GM12878 (cell line): ENCODE measurements around the gene PSPC1. TPM values are rescaled to one million over a fixed set of nuclear protein-coding genes. Genes with fewer than 3 reads are reported as not detected.

Experiments
- ATAC-seq: fragments of 200-7000 bp; cut with Tn5 transposase; 3 replicates; pipeline ENCODE4 v1.9.1; 2020; ENCODE audit warnings: mild to moderate bottlenecking, moderate library complexity
- BruUV-seq: library from RNA; stranded (reverse); fragments of 400-500 nt; replicated peaks from 2 replicates; lab custom pipeline; 2021; lab: Mats Ljungman, UMichigan
- CTCF ChIA-PET: fragments of 300-600 bp; sonication (Branson Sonifier 250); formaldehyde crosslinking; extraction: SDS; loops from one replicate; lab custom pipeline; 2021; ENCODE audit warnings: inconsistent platforms; lab: Yijun Ruan, JAX
- POLR2A ChIA-PET: fragments of 350-600 bp; formaldehyde crosslinking; extraction: SDS; loops from one replicate; lab custom pipeline; 2021; ENCODE audit warnings: inconsistent platforms; lab: Charles Lee
- RAD21 ChIA-PET: fragments of 300-600 bp; sonication (Branson Sonifier 250); formaldehyde crosslinking; loops from one replicate; lab custom pipeline; 2023; ENCODE audit warnings: antibody characterized with exemption; ENCODE audit not compliant: unreplicated experiment; lab: Charles Lee
- SMC1A ChIA-PET: fragments of 300-600 bp; sonication (Branson Sonifier 250); formaldehyde crosslinking; loops from one replicate; lab custom pipeline; 2023; ENCODE audit not compliant: unreplicated experiment, uncharacterized antibody; lab: Charles Lee
- DNase-seq: peaks from one replicate; pipeline ENCODE4 v3.0.0-alpha.2; 2011; ENCODE audit warnings: low read depth, low spot score
- FAIRE-seq: peaks from 3 replicates; lab custom pipeline; 2011; peaks lifted over from hg19 to GRCh38; lab: Jason Lieb, UNC
- H2AFZ ChIP-seq: 2 replicates; pipeline ENCODE4 v1.6.0; 2011; ENCODE audit warnings: low read depth, low read length, control low read depth; ENCODE audit not compliant: control insufficient read depth
- H3K27ac ChIP-seq: 2 replicates; pipeline ENCODE4 v1.5.1; 2011; ENCODE audit warnings: control low read depth; ENCODE audit not compliant: control insufficient read depth, insufficient read depth
- H3K27me3 ChIP-seq, 2 experiments: replicated peaks in 1 of 2; 2 replicates each; pipeline versions ENCODE4 v1.6.0 to v1.6.1; 2011; ENCODE audit warnings: low read length in 1 of 2; ENCODE audit not compliant: control insufficient read depth in 2 of 2, insufficient read depth in 2 of 2
- H3K36me3 ChIP-seq, 2 experiments: 2 replicates each; pipeline ENCODE4 v1.5.1; 2011; ENCODE audit warnings: low read length in 1 of 2; ENCODE audit not compliant: control insufficient read depth in 2 of 2, insufficient read depth in 2 of 2
- H3K4me1 ChIP-seq: 2 replicates; pipeline ENCODE4 v1.6.1; 2011; ENCODE audit warnings: mild to moderate bottlenecking, low read length, moderate library complexity, mixed read lengths; ENCODE audit not compliant: control insufficient read depth, insufficient read depth
- H3K4me2 ChIP-seq: 2 replicates; pipeline ENCODE4 v1.6.0; 2011; ENCODE audit warnings: control low read depth; ENCODE audit not compliant: control insufficient read depth, insufficient read depth
- H3K4me3 ChIP-seq: fragments of 200-600 bp; sonication (generic); 2 replicates; pipeline ENCODE4 v1.5.1; 2016
- H3K79me2 ChIP-seq: 2 replicates; pipeline ENCODE4 v1.6.0; 2011; ENCODE audit warnings: low read length; ENCODE audit not compliant: control insufficient read depth, insufficient read depth
- H3K9ac ChIP-seq: 2 replicates; pipeline ENCODE4 v1.8.0; 2011; ENCODE audit warnings: low read length, control low read depth, mixed read lengths; ENCODE audit not compliant: control insufficient read depth, insufficient read depth
- H3K9me3 ChIP-seq: replicated peaks from 3 replicates; pipeline ENCODE4 v1.5.1; 2011; ENCODE audit warnings: mild to moderate bottlenecking, low read length; ENCODE audit not compliant: control insufficient read depth, insufficient read depth
- H4K20me1 ChIP-seq: 2 replicates; pipeline ENCODE4 v1.6.0; 2011; ENCODE audit not compliant: control insufficient read depth, insufficient read depth
- HDAC2 ChIP-seq: fragments of 200-600 bp; sonication (generic); IDR thresholded peaks from 2 replicates; pipeline ENCODE4 v1.6.1; 2017
- IKZF1 ChIP-seq: fragments of 450-650 bp; conservative IDR thresholded peaks from 2 replicates; pipeline ENCODE4 v1.6.1; 2017; ENCODE audit warnings: antibody characterized with exemption, mild to moderate bottlenecking
- MAX ChIP-seq: IDR thresholded peaks from 2 replicates; pipeline ENCODE4 v1.6.1; 2012; ENCODE audit warnings: low read depth, low read length, improper control_type of control experiment
- NFYB ChIP-seq: IDR thresholded peaks from 2 replicates; pipeline ENCODE4 v1.6.1; 2011; ENCODE audit warnings: low read depth, mild to moderate bottlenecking, low read length, improper control_type of control experiment, moderate library complexity; ENCODE audit not compliant: insufficient read depth
- PRDM15 ChIP-seq: fragments of 450-650 bp; formaldehyde crosslinking; IDR thresholded peaks from 2 replicates; pipeline ENCODE4 v1.4.0; 2020; ENCODE audit warnings: mild to moderate bottlenecking, moderate library complexity
- RB1 ChIP-seq: fragments of 450-650 bp; formaldehyde crosslinking; IDR thresholded peaks from 2 replicates; pipeline ENCODE4 v1.6.1; 2017; ENCODE audit warnings: mild to moderate bottlenecking, borderline replicate concordance
- SIX5 ChIP-seq: IDR thresholded peaks from 2 replicates; pipeline ENCODE4 v1.6.1; 2011; ENCODE audit warnings: mild to moderate bottlenecking, low read depth, low read length, moderate library complexity; ENCODE audit not compliant: severe bottlenecking
- SRF ChIP-seq, 2 experiments: IDR thresholded peaks; 2 replicates each; pipeline ENCODE4 v1.6.1; 2011; ENCODE audit warnings: low read depth in 2 of 2, low read length in 2 of 2, mild to moderate bottlenecking in 1 of 2, moderate library complexity in 1 of 2
- ZNF274 ChIP-seq: IDR thresholded peaks from one replicate; pipeline ENCODE4 v1.8.0; 2011; ENCODE audit not compliant: insufficient read length, insufficient read depth
- WGBS: methylation state at CpG from one replicate; pipeline ENCODE4 v1.1.6; 2016; ENCODE audit warnings: low lambda C conversion rate; ENCODE audit not compliant: insufficient replicate concordance, insufficient coverage; ENCODE audit errors: missing lambda C conversion rate; 5-methylcytosine and 5-hydroxymethylcytosine counted together
- in situ Hi-C: fragments of 300-500 bp; cut with MboI; formaldehyde crosslinking; loops from 9 replicates; pipeline ENCODE4 v1.14.3; 2018; ENCODE audit warnings: mixed read lengths
- intact Hi-C: fragments of 100-400 bp; cut with micrococcal nuclease; formaldehyde crosslinking; loops from one replicate; pipeline ENCODE4 v1.14.2; 2022; ENCODE audit not compliant: unreplicated experiment
- polyA plus RNA-seq, 11 experiments: library from polyadenylated mRNA; depleted of rRNA in 4 of 11; unstranded in 6 of 11; stranded (reverse) in 5 of 11; fragments of >200 nt; fragmentation: Nextera tagmentation in 4 of 11; fragmentation: Illumina TruSeq in 1 of 11; extraction: Ambion mirVana in 4 of 11; extraction: Trizol in 1 of 11; gene quantifications; 1 replicate in 1 of 11; 2 replicates in 10 of 11; pipeline versions ENCODE4 v1.2.1 to v1.2.3, GENCODE V29; 2011 to 2016; ENCODE audit warnings: inconsistent platforms in 2 of 11, missing spikeins in 2 of 11, low read depth in 1 of 11
- total RNA-seq, 4 experiments: library from RNA; depleted of rRNA in 3 of 4; stranded (reverse); fragments of >200 nt in 3 of 4; fragmentation: Illumina TruSeq in 1 of 4; extraction: Trizol in 1 of 4; gene quantifications; 2 replicates each; pipeline versions ENCODE4 v1.2.1 to v1.2.3, GENCODE V29; 2013 to 2021

PSPC1 gene
- total and polyA plus RNA-seq, 10 of the 15 experiments (the other 5 are each of a cell fraction or from before 2014, with no cell fraction given): 17.7 to 76.3 (median 66.8) TPM

- SMC1A ChIA-PET: no interaction called here
- no peak overlapping the region for H3K4me3 ChIP-seq
- FAIRE-seq (no peak), DNase-seq (no peak)
- H4K20me1 ChIP-seq: no peaks in the 10 kb centered on the region
- H3K9ac ChIP-seq: no peak overlapping the region
- no peak overlapping the region for H3K4me2 ChIP-seq
- no peaks in the 10 kb centered on the region for H3K79me2 ChIP-seq
- POLR2A ChIA-PET: interaction anchor here (0.6 kb wide), 1 partner anchor 110 kb away, joined by 3 read pairs; no protein-coding TSS in a partner anchor
- TF ChIP-seq ZNF274 (no peak), SIX5 (no peak), SRF (IDR thresholded peaks at IDR 0.05; ENCODE audit: low read depth in 2 of 2, low read length in 2 of 2) (no peak), MAX (no peak), PRDM15 (CRISPR knock-in tag) (no peak), RB1 (no peak), IKZF1 (no peak), HDAC2 (no peak), NFYB (no peak)
- TF ChIP-seq, all 136 proteins: peak for 0
- Histone ChIP-seq H3K36me3 (peaks cover 10 to 31% of the 10 kb centered on the region in 2 experiments), H3K27ac (no peak overlapping the region), H3K27me3 (no peaks in the 10 kb centered on the region), H3K4me1 (no peaks in the 10 kb centered on the region), H3K9me3 (no peaks in the 10 kb centered on the region), H2AFZ (no peak overlapping the region)
- intact Hi-C loops (no loop called here), in situ Hi-C loops (no loop called here)
- 78% methylated on average over 5 of the region's 5 CpGs for WGBS
- no TSS peak for BruUV-seq
- ChIA-PET CTCF (no interaction called here), RAD21 (no interaction called here)
- ATAC-seq: no peak
Measured at GRCh38 chr13:19672990-19673389, 109.8 kb downstream of the PSPC1 start.
